GM23338 (cell line): Measurements from ENCODE around the gene NDUFA7. TPM values are rescaled to one million over a fixed set of nuclear protein-coding genes. Genes with fewer than 3 reads are reported as not detected.

Experiments
- ATAC-seq: fragments of 200-7000 bp; cut with Tn5 transposase; 3 replicates; pipeline ENCODE4 v1.9.1; 2020
- DNase-seq: peaks from one replicate; pipeline ENCODE4 v3.0.0-alpha.2; 2015; ENCODE audit warnings: low spot score
- H2AFZ ChIP-seq: fragments of 200-600 bp; sonication (generic); 2 replicates; pipeline ENCODE4 v1.8.0; 2016; ENCODE audit warnings: antibody characterized with exemption, mild to moderate bottlenecking, moderate library complexity
- H3F3A ChIP-seq: fragments of 200-600 bp; sonication (generic); replicated peaks from 2 replicates; pipeline ENCODE4 v1.8.0; 2017; ENCODE audit warnings: antibody characterized with exemption, mixed run types, low read depth
- H3K27ac ChIP-seq: fragments of 200-600 bp; sonication (generic); 2 replicates; pipeline ENCODE4 v1.6.1; 2016; ENCODE audit warnings: low read depth
- H3K27me3 ChIP-seq: fragments of 200-600 bp; sonication (generic); 2 replicates; pipeline ENCODE4 v1.8.0; 2016; ENCODE audit warnings: mild to moderate bottlenecking, mixed run types, moderate library complexity; ENCODE audit not compliant: insufficient read depth
- H3K36me3 ChIP-seq: fragments of 200-600 bp; sonication (generic); 2 replicates; pipeline ENCODE4 v1.8.0; 2016; ENCODE audit warnings: mild to moderate bottlenecking; ENCODE audit not compliant: insufficient read depth
- H3K4me1 ChIP-seq: fragments of 200-600 bp; sonication (generic); 2 replicates; pipeline ENCODE4 v1.8.0; 2016; ENCODE audit warnings: mild to moderate bottlenecking, moderate library complexity; ENCODE audit not compliant: insufficient read depth
- H3K4me2 ChIP-seq: fragments of 200-600 bp; sonication (generic); 2 replicates; pipeline ENCODE4 v1.7.1; 2017; ENCODE audit warnings: mixed run types
- H3K4me3 ChIP-seq: fragments of 200-600 bp; sonication (generic); 2 replicates; pipeline ENCODE4 v1.6.1; 2016; ENCODE audit warnings: mixed run types
- H3K79me2 ChIP-seq: fragments of 200-600 bp; sonication (generic); replicated peaks from 2 replicates; pipeline ENCODE4 v1.8.0; 2017; ENCODE audit warnings: mild to moderate bottlenecking; ENCODE audit not compliant: insufficient read depth
- H3K9me2 ChIP-seq: fragments of 200-600 bp; sonication (generic); 2 replicates; pipeline ENCODE4 v1.8.0; 2017; ENCODE audit not compliant: insufficient read depth
- H4K20me1 ChIP-seq: fragments of 200-600 bp; sonication (generic); replicated peaks from 2 replicates; pipeline ENCODE4 v1.8.0; 2017; ENCODE audit warnings: mild to moderate bottlenecking; ENCODE audit not compliant: insufficient read depth
- H3K27ac Mint-ChIP-seq: 2 replicates; pipeline ENCODE4 v1.8.0; 2020; ENCODE audit warnings: inconsistent platforms, mild to moderate bottlenecking, moderate library complexity, mixed read lengths
- H3K27me3 Mint-ChIP-seq: 3 replicates; pipeline ENCODE4 v1.8.0; 2022; ENCODE audit warnings: low read depth, mild to moderate bottlenecking, moderate library complexity, mixed read lengths, inconsistent platforms; ENCODE audit not compliant: insufficient read depth, poor library complexity
- H3K36me3 Mint-ChIP-seq: 3 replicates; pipeline ENCODE4 v1.8.0; 2021; ENCODE audit warnings: low read depth, mild to moderate bottlenecking, inconsistent platforms, moderate library complexity, mixed read lengths
- H3K4me1 Mint-ChIP-seq: 3 replicates; pipeline ENCODE4 v1.8.0; 2020; ENCODE audit warnings: mild to moderate bottlenecking, inconsistent platforms, mixed read lengths
- H3K4me3 Mint-ChIP-seq: 3 replicates; pipeline ENCODE4 v1.8.0; 2021; ENCODE audit warnings: moderate library complexity, mild to moderate bottlenecking, inconsistent platforms, mixed read lengths
- H3K9me3 Mint-ChIP-seq: 3 replicates; pipeline ENCODE4 v1.8.0; 2020; ENCODE audit warnings: moderate library complexity, mild to moderate bottlenecking, inconsistent platforms, mixed read lengths
- CTCF ChIP-seq, 2 experiments: fragments of 200-600 bp in 1 of 2; sonication (generic) in 1 of 2; conservative IDR thresholded peaks; 2 replicates each; pipeline versions ENCODE4 v1.5.1 to v1.6.1; 2016 to 2017; ENCODE audit warnings: antibody characterized with exemption in 2 of 2, low read depth in 2 of 2, mild to moderate bottlenecking in 2 of 2, moderate library complexity in 1 of 2
- ETS1 ChIP-seq: IDR thresholded peaks from 2 replicates; pipeline ENCODE4 v1.6.1; 2016; ENCODE audit warnings: antibody characterized with exemption
- JUNB ChIP-seq: IDR thresholded peaks from one replicate; pipeline ENCODE4 v1.6.1; 2016; ENCODE audit warnings: antibody characterized with exemption; ENCODE audit not compliant: unreplicated experiment
- NANOG ChIP-seq: IDR thresholded peaks from 2 replicates; pipeline ENCODE4 v1.6.1; 2016; ENCODE audit warnings: antibody characterized with exemption, borderline replicate concordance
- REST ChIP-seq: IDR thresholded peaks from one replicate; pipeline ENCODE4 v1.6.1; 2018; ENCODE audit warnings: antibody characterized with exemption; ENCODE audit not compliant: unreplicated experiment
- ZNF114 ChIP-seq: fragments of 250-450 bp; sonication (Bioruptor Pico); IDR thresholded peaks from 2 replicates; pipeline ENCODE4 v1.5.0; 2020; ENCODE audit warnings: mild to moderate bottlenecking, moderate library complexity
- ZNF462 ChIP-seq: fragments of 250-450 bp; sonication (Bioruptor Pico); IDR thresholded peaks from 2 replicates; pipeline ENCODE4 v1.5.0; 2020; ENCODE audit warnings: mild to moderate bottlenecking, moderate library complexity
- polyA plus RNA-seq: library from polyadenylated mRNA; unstranded; fragments of >200 nt; fragmentation: Nextera tagmentation; extraction: Ambion mirVana; gene quantifications from 2 replicates; pipeline ENCODE4 v1.2.1, GENCODE V29; 2016
- total RNA-seq: library from RNA; depleted of rRNA; stranded (reverse); fragments of >200 nt; shearing (Covaris generic); gene quantifications from 2 replicates; pipeline ENCODE4 v1.2.3, GENCODE V29; 2014

The NDUFA7 gene
- total and polyA plus RNA-seq, 2 experiments from 2014 or later: 35.1 to 344 TPM

- Histone ChIP-seq H3K4me2 (peak overlapping the region; percentile 97), H3K4me3 (peak overlapping the region; percentile 96), H3K27me3 (no peaks in the 10 kb centered on the region), H2AFZ (no peak overlapping the region), H3F3A (peaks cover 49% of the 10 kb centered on the region), H3K79me2 (peaks cover 33% of the 10 kb centered on the region), H3K4me1 (peaks cover 24% of the 10 kb centered on the region), H4K20me1 (peaks cover 24% of the 10 kb centered on the region), H3K9me2 (no peaks in the 10 kb centered on the region), H3K27ac (peak overlapping the region; percentile 94), H3K36me3 (peaks cover 7% of the 10 kb centered on the region)
- Mint-ChIP-seq H3K27me3 (peaks cover 20% of the 10 kb centered on the region), H3K27ac (no peak overlapping the region; the same call in 1 of the 2 replicates), H3K36me3 (peaks cover 30% of the 10 kb centered on the region), H3K9me3 (no peaks in the 10 kb centered on the region; the same call in 2 of the 3 replicates), H3K4me3 (peak overlapping the region; percentile 97), H3K4me1 (peaks cover 23% of the 10 kb centered on the region)
- no peak for DNase-seq
- TF ChIP-seq CTCF (conservative IDR thresholded peaks at IDR 0.05; ENCODE audit: low read depth in 2 of 2) (no peak), JUNB (no peak), ZNF114 (no peak), ZNF462 (no peak), NANOG (no peak), REST (no peak), ETS1 (no peak)
- no peak for ATAC-seq
Measured at GRCh38 chr19:8322638-8322997, 1.4 kb upstream of the NDUFA7 start.
